ENCODE measurements around the gene SCN1A. TPM values are rescaled to one million over a fixed set of nuclear protein-coding genes. Genes with fewer than 3 reads are reported as not detected.
A peak's percentile ranks its signal among the peaks of the same experiment; 100 is the strongest.

Gene SCN1A
- total and polyA plus RNA-seq, 2 of the 13 experiments (the other 11 are each of a cell fraction or from before 2014, with no cell fraction given) = 19.9 to 39.4 TPM

GRCh38 chr2:166042356-166042755 lies 85.5 kb downstream of the SCN1A start (continued):
- TF ChIP-seq HINFP (CRISPR knock-in tag; IDR thresholded peaks at IDR 0.05; ENCODE audit: low read depth) = no peak
- no peak for TF ChIP-seq FOXO1 (CRISPR knock-in tag; IDR thresholded peaks at IDR 0.05)
- TF ChIP-seq YEATS2 (CRISPR knock-in tag; IDR thresholded peaks at IDR 0.05; ENCODE audit: borderline replicate concordance) = no peak
- TF ChIP-seq ZFP36L1 (CRISPR knock-in tag; IDR thresholded peaks at IDR 0.05) = no peak
- no peak for TF ChIP-seq JUND (CRISPR knock-in tag; IDR thresholded peaks at IDR 0.05)
- no peak for TF ChIP-seq ZSCAN29 (CRISPR knock-in tag; conservative IDR thresholded peaks at IDR 0.05)
- no peak for TF ChIP-seq ZNF577 (CRISPR knock-in tag; IDR thresholded peaks at IDR 0.05; ENCODE audit: borderline replicate concordance, low read depth)
- TF ChIP-seq NFATC3 (CRISPR knock-in tag; IDR thresholded peaks at IDR 0.05) = no peak

GRCh38 chr2:166041613-166042012 lies 86.2 kb downstream of the SCN1A start:
- Histone ChIP-seq H3K9me3 (ENCODE audit: low read length) (no peaks in the 10 kb centered on the region), H3K4me2 (ENCODE audit: low read depth, low read length) (no peak overlapping the region), H3K4me3 (replicated peaks in 1 of 3; ENCODE audit: insufficient read depth in 1 of 3, low read depth in 2 of 3, low read length in 3 of 3) (no peak overlapping the region), H3K27ac (ENCODE audit: extremely low read length, insufficient read depth, low read length) (no peak overlapping the region), H3K36me3 (replicated peaks in 1 of 2; ENCODE audit: control insufficient read depth in 1 of 2, insufficient read depth in 2 of 2, low read length in 2 of 2) (peaks cover 0 to 2% of the 10 kb centered on the region in 2 experiments; a peak in 3 of 5 replicates), H4K20me1 (ENCODE audit: insufficient read depth, low read length) (no peaks in the 10 kb centered on the region), H3K79me2 (ENCODE audit: insufficient read depth, low read length) (no peaks in the 10 kb centered on the region), H3K4me1 (ENCODE audit: insufficient read depth, low read length) (no peaks in the 10 kb centered on the region), H3K27me3 (ENCODE audit: control insufficient read depth in 1 of 2, insufficient read depth in 2 of 2, low read length in 2 of 2) (no peaks in the 10 kb centered on the region), H3K9ac (ENCODE audit: insufficient read depth, low read depth, low read length) (no peak overlapping the region), H2AFZ (ENCODE audit: low read length) (no peak overlapping the region)
- BruUV-seq (replicated peaks) = no TSS peak
- in situ Hi-C loops (cut with HindIII; ENCODE audit: extremely low pct_ligation_motif_present, low pct_unique_long_range_greater_than_20kb) = no loop called here
- no peak for TF ChIP-seq ZNF879 (CRISPR knock-in tag; IDR thresholded peaks at IDR 0.05)
- TF ChIP-seq IRF2 (CRISPR knock-in tag; IDR thresholded peaks at IDR 0.05) = no peak
- TF ChIP-seq POLR2AphosphoS2 (IDR thresholded peaks at IDR 0.05; ENCODE audit: low read depth, low read length) = no peak
- no peak for TF ChIP-seq TEAD3 (CRISPR knock-in tag; optimal IDR thresholded peaks at IDR 0.05; ENCODE audit: borderline replicate concordance)
- no peak for TF ChIP-seq POGK (CRISPR knock-in tag; conservative IDR thresholded peaks at IDR 0.05)
- peak; percentile 86 for TF ChIP-seq ZNF317 (CRISPR knock-in tag; IDR thresholded peaks at IDR 0.05)
- TF ChIP-seq AHR (CRISPR knock-in tag; IDR thresholded peaks at IDR 0.05) = no peak
- TF ChIP-seq ZNF501 (CRISPR knock-in tag; IDR thresholded peaks at IDR 0.05) = no peak
- DNase-seq (ENCODE audit: low spot score) (no peak), ATAC-seq (no peak), FAIRE-seq (no peak)
- CTCF ChIA-PET (ENCODE audit: low intra/inter-chr PET ratio, low total read pairs) = no interaction called here
- 100% methylated on average over 1 of the region's 1 CpG for WGBS (ENCODE audit: low lambda C conversion rate)
- POLR2A ChIA-PET = no interaction called here
- intact Hi-C loops (cut with micrococcal nuclease; ENCODE audit: unreplicated experiment) = no loop called here
